Measurements from ENCODE around the gene ADGRG7.

- TF ChIP-seq POLR2A (IDR thresholded peaks at IDR 0.05): no peak
- no peak for TF ChIP-seq CTCF (IDR thresholded peaks at IDR 0.05)
These were observed 41.5 kb downstream of the ADGRG7 start for GRCh38 chr3:100650651-100651619.

Measured in transverse colon (tissue), 3 donors.